C4-2B (cell line): ENCODE data around the gene FIG4.

Experiments
- ZFX ChIP-seq: fragments of 450-650 bp; IDR thresholded peaks from 2 replicates; pipeline ENCODE4 v1.6.1; 2017
- TF ChIP-seq, protein P1 (sequence below): fragments of 450-650 bp; conservative IDR thresholded peaks from 2 replicates; pipeline ENCODE4 v1.5.1; 2017; ENCODE audit warnings: mild to moderate bottlenecking

DNA sequence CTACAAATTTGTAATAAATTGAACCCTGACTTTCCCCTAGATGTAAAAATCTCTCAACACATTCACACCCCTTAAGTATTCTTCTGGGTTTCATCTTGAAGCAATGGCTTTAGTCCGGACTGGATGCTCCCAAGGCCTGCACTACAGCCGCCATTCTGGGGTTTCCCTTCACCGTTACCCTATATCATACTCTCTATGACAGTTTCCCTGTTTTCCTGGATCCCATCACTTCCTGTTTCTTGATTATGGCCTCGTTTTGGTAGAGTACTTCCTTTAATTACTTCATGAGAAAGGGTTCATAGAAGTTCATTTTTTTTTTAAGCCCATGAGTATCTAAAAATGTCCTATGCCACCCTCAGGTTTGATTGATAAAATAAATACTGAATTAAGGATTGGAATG is 11.7 kb downstream of the FIG4 start:
- TF ChIP-seq, protein P1, sequence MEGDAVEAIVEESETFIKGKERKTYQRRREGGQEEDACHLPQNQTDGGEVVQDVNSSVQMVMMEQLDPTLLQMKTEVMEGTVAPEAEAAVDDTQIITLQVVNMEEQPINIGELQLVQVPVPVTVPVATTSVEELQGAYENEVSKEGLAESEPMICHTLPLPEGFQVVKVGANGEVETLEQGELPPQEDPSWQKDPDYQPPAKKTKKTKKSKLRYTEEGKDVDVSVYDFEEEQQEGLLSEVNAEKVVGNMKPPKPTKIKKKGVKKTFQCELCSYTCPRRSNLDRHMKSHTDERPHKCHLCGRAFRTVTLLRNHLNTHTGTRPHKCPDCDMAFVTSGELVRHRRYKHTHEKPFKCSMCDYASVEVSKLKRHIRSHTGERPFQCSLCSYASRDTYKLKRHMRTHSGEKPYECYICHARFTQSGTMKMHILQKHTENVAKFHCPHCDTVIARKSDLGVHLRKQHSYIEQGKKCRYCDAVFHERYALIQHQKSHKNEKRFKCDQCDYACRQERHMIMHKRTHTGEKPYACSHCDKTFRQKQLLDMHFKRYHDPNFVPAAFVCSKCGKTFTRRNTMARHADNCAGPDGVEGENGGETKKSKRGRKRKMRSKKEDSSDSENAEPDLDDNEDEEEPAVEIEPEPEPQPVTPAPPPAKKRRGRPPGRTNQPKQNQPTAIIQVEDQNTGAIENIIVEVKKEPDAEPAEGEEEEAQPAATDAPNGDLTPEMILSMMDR, result no peak
- no peak for TF ChIP-seq ZFX
